ENCODE data around the gene MPP3. TPM values are rescaled to one million over a fixed set of nuclear protein-coding genes. Genes with fewer than 3 reads are reported as not detected.

The MPP3 gene
- total and polyA plus RNA-seq, 2 of the 4 experiments (the other 2 are of a cell fraction): 5.7 to 11.9 TPM

- H3K9ac ChIP-seq (ENCODE audit: low read depth, low read length): no peak within 1 kb of the TSS
- no peak within 1 kb of the TSS for H2AK9ac ChIP-seq (replicated peaks; ENCODE audit: low read depth, low read length, poor library complexity)
- H2AK5ac ChIP-seq (ENCODE audit: low read depth, low read length): no peak within 1 kb of the TSS; the same call in 1 of the 2 replicates
- in situ Hi-C loops (cut with MboI; ENCODE audit: low sequenced_read_pairs) (no loop called here), intact Hi-C loops (cut with micrococcal nuclease) (no loop called here), dilution Hi-C loops (cut with HindIII; ENCODE audit: low sequenced_read_pairs, unreplicated experiment) (no loop called here)
- no peak for TF ChIP-seq FOS (IDR thresholded peaks at IDR 0.05; ENCODE audit: low read depth, low read length)
- H2BK120ac ChIP-seq (ENCODE audit: low read depth, low read length): no peak within 1 kb of the TSS
- H2BK5ac ChIP-seq (ENCODE audit: low read depth, low read length, poor library complexity, severe bottlenecking): no peak within 1 kb of the TSS
- H2BK15ac ChIP-seq (ENCODE audit: low read depth, low read length): no peak within 1 kb of the TSS
- H4K5ac ChIP-seq (ENCODE audit: low read depth, low read length): no peak within 1 kb of the TSS
- no peak within 1 kb of the TSS for H2BK20ac ChIP-seq (ENCODE audit: low read depth, low read length)
- H3K4me2 ChIP-seq (ENCODE audit: low read depth, low read length): no peak within 1 kb of the TSS
- H3K4ac ChIP-seq (ENCODE audit: low read depth, low read length): no peak within 1 kb of the TSS
- no peak within 1 kb of the TSS for H3K27ac ChIP-seq (ENCODE audit: insufficient read depth, low read length)
- H3K23ac ChIP-seq (ENCODE audit: low read depth, low read length): no peak within 1 kb of the TSS
- H3K9me3 ChIP-seq (ENCODE audit: control insufficient read depth, insufficient read depth, low read length): no peaks in the 10 kb centered on the region
- H4K20me1 ChIP-seq (ENCODE audit: insufficient read depth, low read length): no peaks in the 10 kb centered on the region
- DNase-seq: no peak
- no peak within 1 kb of the TSS for H3K14ac ChIP-seq (replicated peaks; ENCODE audit: low read depth, low read length)
- no peaks in the 10 kb centered on the region for H3K79me1 ChIP-seq (ENCODE audit: low read depth in 1 of 2, low read length in 2 of 2)
- no peak within 1 kb of the TSS for H4K91ac ChIP-seq (ENCODE audit: insufficient read depth, low read depth, low read length)
- POLR2A ChIA-PET (ENCODE audit: unreplicated experiment): no interaction called here
- H3K18ac ChIP-seq (ENCODE audit: low read depth, low read length): no peak within 1 kb of the TSS
- WGBS, 2 experiments (ENCODE audit: extremely low coverage in 2 of 2, insufficient read length in 1 of 2): 81% methylated on average over 14 of the region's 24 CpGs; no CpG with 5 or more reads in 1 of the 2 experiments
- no peaks in the 10 kb centered on the region for H3K9me1 ChIP-seq (ENCODE audit: insufficient read depth, low read length)
- H3K27me3 ChIP-seq (ENCODE audit: control insufficient read depth, insufficient read depth, low read length): peaks cover 48% of the 10 kb centered on the region
- no peak within 1 kb of the TSS for H2AFZ ChIP-seq (replicated peaks; ENCODE audit: low read length, poor library complexity)
- no peak within 1 kb of the TSS for H4K8ac ChIP-seq (ENCODE audit: low read depth in 2 of 2, low read length in 2 of 2)
- no peaks in the 10 kb centered on the region for H3K36me3 ChIP-seq (ENCODE audit: control insufficient read depth, insufficient read depth, low read length)
- no peak within 1 kb of the TSS for H3K4me3 ChIP-seq (ENCODE audit: insufficient read depth, low read depth, low read length)
- no peak within 1 kb of the TSS for H3K56ac ChIP-seq (ENCODE audit: extremely low read depth, insufficient read depth, low read length)
- no peaks in the 10 kb centered on the region for H3K4me1 ChIP-seq (ENCODE audit: control insufficient read depth, insufficient read depth, low read length)
- no peak for ATAC-seq (ENCODE audit: low read depth)
- no TSS peak for BruUV-seq (replicated peaks)
- CTCF ChIA-PET: interaction anchor here (4.4 kb wide), 1 partner anchor 66 kb away, joined by 62 read pairs; no protein-coding TSS in a partner anchor
Observed at GRCh38 chr17:43758497-43759174, 74.3 kb downstream of the MPP3 start, which contains the start of gene SOST. TSS of gene SOST (minus strand) at chr17:43758791. CDS start at chr17:43758741, 50 bp downstream.
